A172 (cell line): ENCODE results near the gene ARNT2. TPM values are rescaled to one million over a fixed set of nuclear protein-coding genes. Genes with fewer than 3 reads are reported as not detected.

Experiments used
- DNase-seq: peaks from one replicate; pipeline ENCODE4 v3.0.0-alpha.2; 2015; ENCODE audit warnings: low spot score
- total RNA-seq: library from RNA; depleted of rRNA; stranded (reverse); fragments of >200 nt; shearing (Covaris generic); gene quantifications from 2 replicates; pipeline ENCODE4 v1.2.3, GENCODE V29; 2014

ARNT2 gene
- total RNA-seq, 1 experiment from 2014 or later, result 14.2 TPM

DNA sequence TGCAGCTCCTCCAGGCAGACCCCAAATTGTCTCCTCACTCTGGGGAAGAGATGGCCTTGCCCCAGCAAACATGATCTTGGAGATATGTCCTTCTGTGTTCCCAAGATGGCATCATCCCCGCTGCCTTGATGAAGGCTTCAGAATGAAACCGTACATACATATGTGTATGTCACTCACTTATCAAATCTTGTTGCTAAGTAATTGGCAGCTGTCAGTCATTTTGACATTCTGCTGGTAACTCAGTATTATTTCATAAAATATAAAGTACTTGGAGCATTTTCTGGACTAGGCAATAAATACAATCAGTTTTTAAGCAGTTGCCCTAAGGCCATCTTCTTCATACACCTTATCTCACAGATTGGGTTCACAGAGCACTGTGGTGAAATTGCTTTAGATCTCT, 62.4 kb downstream of the ARNT2 start:
- no peak for DNase-seq

DNA sequence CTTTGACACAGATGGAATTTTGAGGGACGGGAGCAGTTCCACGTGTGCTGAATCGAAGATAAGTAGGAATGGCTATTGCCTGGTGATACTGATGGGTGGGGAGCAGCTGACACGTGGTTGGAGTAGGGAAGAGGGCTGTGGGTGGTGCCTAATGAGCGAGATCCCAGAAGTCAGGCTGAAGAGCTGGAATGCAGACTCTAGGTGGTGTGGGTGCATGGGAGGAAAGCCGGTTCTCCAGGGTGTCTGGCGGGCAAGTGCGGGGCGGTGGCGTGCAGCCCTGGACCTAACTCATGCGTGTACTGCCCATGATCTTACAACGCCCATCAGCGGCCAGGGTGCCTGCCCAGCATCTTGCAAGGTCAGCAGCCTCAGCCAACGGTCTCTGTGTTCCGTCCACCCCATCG, 63.1 kb downstream of the ARNT2 start:
- no peak for DNase-seq

DNA sequence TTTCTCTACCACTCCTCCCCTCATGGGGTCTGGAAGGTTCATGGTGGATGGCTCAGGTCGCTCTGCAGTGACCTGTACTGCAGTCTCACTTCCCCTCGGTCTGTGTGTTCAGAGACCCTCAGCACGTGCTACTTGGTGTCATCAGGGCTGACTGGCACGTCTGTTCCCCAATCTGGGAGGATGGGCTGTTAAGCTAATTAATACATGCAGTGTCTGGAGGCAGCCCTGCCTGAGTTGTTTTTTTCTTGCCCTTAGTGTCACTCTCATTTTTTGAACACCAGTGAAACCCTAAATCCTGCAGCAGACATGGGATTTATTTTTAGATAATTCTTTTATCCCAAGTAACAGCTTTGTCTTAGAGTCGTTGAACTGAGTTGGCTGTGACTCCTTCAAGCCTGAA, 64.6 kb downstream of the ARNT2 start:
- no peak for DNase-seq

DNA sequence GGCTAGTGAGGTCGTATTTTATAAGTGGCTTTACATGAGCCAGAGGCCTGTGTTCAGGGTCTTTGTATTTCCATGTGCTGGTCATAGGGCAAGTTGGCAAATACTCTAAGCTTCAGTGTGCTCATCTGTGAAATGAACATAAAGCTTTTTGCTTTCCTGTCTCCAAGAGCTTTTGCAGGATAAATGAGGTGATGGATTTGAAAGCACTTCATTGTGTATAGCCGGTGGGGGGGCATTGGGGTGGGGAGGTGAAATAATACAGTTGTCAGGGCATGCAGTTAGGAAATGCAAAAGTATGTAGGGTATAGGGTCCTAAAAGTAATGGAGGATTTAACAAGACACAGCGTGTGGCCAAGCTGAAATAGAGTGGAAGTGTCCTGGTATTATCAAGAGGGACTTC, 67.7 kb downstream of the ARNT2 start:
- DNase-seq, result no peak

DNA sequence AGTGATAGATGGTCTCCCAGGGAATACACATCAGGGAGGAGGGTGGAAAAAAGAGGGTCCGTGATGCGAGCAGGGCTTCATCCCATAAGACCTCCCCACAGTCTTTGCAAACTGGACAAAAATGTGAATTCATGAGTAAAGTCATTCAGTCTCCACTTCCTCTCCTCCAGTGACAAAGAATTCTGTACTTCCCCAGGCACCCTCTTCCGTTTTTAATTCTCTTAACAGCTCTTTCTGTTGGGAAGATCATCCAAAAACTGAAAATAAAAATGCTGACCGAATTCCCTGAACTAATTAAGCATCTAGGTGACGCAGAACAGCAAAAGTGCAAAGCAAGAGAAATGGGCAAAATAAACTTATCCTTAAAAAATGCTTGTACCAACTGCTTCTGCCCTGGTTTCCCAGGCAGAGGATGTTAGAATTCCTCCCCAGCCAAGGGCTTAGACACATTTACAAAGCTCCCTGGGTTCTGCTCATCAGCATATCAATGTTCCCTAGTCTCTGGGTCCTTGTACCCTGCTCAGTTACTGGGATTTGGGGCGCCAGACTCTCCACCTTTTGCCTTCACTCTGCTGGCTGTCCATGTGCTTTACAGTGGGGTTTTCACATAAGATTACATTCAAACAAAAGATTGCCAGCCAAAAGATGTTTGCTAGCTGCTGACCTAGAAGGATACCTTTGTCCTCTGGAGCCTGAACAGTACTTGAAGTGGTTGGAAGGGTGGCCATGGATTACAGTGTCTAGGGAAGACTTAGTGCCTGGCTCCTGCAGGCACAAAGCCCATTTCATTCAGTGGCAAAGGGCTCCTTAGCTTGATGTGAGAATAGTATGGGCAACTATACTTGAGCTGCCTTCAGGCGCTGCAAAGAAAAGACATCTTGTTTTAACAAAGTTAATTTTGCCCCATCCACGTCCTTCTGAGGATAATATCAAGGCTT, 69.4 kb downstream of the ARNT2 start:
- DNase-seq, result no peak

DNA sequence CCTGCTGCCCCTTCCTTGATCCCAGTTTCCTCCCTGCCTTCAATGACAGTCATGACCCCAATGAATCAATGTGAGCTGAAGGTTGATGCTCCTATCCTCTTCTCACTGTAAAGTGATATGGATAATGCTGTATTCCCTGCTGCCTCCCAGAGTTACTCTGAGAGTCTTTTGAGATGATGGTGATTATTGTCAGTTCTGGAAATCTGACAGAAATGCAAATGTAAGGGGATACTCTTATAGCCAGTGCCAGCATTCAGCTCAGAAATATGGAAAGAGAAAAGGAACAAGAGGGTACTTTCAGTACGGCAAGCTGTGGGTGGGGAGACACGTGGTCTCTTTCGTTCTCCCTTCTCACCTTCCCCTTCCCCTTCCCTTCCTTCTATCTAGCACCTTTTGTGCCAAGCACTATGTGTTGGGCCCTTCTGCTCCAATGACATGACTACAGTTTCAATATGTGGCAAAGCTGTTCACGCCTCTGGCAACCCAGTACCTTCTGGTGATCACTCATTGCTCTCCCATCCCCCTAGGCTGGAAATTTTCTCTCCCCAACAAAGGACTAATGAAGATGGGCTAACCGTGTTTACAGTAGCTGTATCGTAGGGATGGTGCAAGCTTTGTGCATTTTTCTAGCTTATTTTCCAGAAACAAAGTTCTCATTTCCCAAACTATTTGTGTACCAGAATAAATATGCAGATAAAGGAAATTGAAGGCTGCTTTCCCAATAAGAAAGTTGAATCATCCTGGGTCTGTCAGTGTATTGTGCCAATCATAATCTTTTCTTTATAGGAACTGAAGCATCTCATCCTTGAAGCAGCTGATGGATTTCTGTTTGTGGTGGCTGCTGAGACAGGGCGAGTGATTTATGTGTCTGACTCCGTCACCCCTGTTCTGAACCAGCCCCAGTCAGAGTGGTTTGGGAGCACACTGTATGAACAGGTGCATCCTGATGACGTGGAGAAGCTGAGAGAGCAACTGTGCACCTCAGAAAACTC, 70.3 kb downstream of the ARNT2 start:
- peak; percentile 49 for DNase-seq

DNA sequence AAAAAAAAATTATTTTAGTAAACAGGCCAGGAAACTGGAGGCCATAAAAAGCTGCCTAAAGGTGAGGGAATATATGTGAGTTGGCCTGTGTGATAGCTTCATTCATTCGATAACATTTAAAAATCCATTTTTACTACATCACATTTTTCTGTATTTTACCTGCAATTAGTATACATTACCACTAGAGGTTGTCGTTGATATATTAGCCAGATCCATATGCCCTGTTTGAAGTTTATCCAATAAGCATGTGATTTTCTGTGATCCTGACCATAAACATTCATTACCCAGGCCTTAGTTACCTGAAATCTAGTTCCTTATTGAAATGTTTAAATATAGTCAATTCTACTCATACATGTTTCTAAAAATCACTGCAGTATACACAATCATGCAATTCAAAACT, 71.4 kb downstream of the ARNT2 start:
- no peak for DNase-seq

DNA sequence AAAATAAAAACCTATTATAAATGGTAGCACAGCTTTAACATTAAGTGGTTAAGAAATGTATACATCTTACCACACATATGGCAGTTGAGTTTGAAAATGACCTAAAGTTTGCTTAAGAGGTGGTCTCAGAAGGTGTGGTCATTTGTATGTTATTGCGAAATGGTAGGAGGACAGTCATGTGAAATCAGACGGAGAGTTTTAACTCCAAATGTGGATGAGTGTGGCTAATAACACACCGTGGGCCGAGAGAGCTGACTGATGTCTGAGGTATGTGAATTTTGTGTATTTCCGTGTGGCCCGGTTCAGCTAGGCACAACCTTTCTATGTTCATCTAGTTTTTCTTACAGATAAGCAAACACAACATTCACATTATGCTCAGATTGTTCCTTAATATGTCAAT, 71.9 kb downstream of the ARNT2 start:
- DNase-seq, result no peak

DNA sequence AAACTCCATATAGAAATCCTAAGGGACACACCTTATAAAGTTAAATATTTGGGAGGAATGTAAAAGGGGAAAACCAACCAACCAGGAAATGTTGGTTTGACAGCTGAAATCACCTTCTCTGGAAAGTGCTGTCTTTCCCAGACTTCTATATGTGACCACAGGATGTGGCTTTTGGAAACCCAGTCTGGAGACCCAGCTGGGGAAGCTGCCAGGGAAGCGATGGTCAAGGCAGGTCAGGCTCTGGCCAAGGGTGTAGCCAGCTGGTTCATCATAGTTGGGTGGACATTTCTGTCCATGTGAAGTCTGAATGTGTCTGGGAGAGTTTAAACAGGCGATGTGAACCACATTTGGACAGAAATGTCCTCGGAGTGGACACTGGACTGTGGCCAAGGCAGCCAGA, 73.9 kb downstream of the ARNT2 start:
- peak; percentile 96 for DNase-seq

DNA sequence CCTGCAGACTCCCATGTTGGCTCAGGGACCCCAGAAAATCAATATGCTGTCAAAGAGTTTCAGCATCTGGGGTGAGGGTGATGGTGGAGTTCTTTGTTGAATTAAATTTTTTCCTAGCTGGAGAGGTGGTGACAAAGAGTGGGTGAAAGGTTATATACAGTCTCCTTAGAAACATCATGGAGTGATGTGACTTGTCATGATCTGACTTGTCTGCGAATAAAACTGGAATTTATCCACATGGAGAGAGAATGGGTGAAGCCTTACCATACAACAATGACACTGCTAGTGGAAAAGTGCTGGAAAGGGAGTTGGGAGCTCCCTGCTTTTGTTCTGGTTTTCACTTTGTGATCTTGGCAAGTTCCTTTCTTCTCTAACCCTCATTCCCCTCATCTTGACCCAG, 75.0 kb downstream of the ARNT2 start:
- no peak for DNase-seq

DNA sequence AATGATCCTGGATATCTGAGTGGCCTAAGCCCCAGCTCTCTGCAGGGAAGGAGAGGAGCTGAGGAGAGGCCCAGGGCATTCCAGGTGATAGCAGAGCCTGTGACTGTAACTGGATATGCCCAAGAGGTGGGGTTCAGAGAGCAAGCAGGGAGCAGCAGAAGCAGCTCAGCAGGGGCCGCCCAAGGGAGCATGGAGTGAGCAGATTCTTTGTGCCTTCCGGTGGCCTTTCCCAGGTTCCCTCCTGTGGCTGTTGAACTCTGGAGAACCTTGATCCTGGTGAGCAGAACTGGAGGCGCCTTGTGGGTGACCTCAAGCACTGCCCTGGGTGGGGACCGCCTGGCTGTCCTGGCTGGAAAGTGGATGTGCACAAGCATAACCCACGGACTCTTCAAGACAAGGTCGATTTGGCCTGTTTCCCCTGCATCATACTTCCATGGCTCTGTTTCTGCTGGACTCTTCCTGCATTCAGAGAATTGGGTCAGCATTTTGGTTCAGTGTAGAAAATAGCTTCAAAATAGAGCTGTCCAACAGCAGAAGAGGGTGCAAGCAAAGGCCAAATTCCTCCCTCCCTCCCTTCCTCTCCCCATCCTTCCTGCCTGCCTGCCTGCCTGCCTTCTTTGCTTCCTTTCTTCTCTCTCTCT, 76.1 kb downstream of the ARNT2 start:
- DNase-seq, result peak; percentile 74

DNA sequence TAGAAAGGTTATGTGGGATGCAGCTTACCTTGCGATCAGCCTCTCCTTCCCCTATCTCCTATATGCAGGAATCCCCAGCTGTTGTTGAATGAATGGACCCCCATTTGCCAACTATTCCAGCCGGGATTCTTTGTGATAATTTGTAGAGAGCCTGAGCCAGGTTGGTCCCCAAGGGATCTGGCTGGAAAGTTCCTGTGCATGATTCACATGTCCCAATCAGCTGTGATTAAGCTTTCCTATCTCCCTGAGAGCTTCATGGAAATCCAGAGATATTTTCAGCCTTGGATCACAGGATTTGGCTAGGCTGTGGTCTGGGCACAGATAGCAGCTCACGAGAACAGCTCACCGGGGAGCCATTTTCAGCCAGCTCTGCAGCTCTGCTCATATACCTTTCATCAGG, 76.7 kb downstream of the ARNT2 start:
- peak; percentile 94 for DNase-seq

DNA sequence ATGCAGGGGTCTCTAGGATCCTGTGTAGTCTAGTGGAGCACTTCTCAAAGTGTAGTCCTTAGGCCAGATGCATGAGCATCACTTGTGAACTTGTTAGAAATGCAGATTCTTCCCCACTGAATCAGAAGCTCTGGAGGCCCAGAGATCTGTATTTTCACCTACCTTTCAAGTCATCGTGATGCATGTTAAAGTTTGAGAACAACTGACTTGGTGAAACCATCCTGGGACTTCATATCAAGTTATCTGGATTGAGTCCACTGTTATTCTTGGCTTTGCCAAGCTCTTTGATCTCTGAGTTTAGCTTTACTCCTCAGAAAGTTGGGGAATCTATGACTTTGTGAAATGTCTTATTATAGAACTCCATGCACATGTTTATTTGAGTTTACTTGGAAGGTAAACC, 78.5 kb downstream of the ARNT2 start:
- no peak for DNase-seq

DNA sequence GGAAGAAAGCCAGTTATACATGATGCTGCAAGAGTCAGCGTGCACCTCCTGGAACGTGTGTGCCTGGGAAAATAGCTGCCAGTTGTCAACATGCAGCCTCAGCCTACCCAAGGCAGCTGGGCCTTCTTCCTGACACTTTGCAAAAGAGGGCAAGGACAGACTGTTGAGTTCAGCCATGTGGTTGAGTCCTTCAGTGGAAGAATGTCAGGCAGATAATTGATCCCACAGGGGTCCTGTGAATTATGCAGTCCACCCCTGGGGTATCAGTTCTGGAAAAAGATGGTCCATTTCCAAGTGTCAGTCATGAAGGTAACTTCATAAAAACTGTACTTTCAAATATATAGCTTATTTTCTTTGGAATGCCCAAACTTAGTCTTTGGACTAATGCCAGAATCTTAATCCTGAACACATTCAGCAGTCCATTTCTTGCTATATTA, 79.6 kb downstream of the ARNT2 start:
- no peak for DNase-seq

DNA sequence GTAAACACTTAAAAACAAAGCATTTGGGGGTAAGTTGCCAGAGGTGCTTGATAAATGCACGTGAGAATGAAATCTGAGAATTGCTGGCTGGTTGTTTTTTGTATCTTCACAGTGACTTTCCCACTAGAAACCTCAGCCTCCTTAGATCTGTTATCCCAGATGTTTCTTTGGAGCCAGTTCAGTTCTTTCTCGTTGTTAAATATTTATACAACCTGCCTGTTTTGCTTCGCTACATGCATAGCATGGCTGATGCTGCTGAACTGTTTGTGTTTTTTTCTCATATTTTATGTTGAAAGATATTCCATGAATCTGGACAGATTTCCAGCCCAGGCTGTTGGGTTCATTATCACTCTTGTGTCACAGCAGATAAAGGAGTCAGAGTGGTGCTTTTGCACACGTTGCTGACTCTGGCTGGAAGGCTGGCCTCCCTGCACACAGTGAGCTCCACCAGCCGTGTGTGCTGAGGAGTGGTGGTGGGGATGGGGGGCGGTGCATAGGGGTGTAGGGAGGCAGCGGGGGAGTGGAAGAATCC, 80.2 kb downstream of the ARNT2 start:
- no peak for DNase-seq

DNA sequence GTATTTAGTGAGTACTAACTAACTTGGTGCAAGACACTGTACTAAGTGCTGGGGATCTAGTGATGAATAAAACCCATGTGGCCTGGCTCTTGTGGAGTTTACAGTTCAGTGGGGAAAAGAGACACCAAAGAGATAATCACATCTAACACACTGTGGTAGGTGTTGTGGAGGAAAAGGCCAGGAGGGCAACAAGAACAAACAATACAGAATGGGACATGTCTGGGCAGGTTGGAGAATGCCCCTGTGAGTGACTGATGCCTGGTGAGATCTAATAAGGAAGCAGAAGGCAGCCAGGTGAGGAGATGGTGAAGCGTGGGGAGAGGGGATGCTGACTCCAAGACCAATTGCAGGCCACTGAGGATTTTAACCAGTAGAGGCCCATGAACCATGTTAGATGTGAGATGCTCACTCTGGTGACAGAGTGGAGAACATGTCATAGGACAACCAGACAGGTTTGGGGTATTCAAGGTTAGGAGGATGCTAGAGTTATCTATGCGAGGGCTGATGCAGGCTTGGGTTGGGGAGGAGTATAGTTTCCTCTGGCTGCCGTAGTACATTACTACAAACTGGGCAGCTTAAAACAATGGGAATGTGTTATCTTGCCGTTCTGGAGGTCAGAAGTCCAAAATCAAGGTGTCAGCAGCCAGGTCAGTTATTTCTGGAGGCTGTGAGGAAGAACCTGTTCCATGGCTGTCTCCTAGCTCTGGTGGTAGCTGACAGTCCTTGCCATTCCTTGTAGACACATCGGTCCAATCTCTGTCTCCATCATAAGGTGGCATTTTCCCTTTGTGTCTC, 81.4 kb downstream of the ARNT2 start:
- no peak for DNase-seq

DNA sequence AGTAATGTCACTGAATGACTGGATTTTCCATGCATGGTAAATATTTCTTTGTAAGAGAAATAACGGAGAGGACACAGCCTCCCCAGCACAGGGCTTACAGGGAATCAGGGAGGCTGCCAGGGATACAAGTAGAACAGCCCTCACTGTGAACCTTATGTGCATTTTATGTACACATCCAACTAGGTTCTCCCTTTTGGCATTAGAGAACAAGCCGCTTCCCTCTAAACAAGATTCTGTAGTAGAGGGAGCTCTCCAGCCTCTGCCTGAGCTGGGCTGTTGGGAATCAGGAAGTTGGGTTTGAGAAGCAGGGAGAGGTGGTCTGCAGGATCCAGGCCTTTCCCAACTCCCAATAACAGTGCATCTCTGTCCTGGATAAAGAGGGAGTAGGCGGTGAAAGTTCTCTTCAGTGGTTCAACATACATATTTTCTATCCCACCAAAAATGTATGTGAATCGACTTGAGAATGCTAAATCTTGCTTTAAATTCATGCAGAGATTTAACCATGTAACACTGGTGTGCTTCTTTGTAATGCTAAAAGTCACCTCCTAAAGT, 83.7 kb downstream of the ARNT2 start:
- DNase-seq, result no peak

DNA sequence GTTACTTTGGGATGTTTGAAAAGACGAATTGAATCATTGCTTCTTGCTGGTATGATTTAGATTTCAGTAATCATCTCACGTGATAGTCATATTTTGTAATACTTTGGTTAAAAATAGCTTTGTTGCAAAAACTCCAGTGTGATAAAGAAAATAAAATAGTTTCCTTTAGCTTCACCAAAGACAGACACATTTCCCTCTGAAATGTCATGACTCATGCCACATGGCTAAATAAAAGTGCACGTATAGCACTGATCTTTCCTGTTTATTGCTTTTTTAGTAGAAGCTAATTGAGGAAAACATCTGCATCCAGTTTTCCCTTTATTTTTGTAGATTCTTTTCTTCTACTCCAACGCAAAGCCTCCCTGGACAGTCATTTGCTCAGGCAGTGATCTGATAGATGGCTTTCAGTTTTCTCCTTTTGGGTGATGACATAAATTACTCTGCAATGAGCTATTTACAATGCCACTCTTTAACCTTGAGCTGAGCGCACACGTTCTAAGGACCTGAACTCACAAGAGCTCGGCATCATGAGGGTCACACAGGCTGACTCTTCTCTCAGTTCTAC, 84.9 kb downstream of the ARNT2 start:
- DNase-seq, result peak; percentile 71

DNA sequence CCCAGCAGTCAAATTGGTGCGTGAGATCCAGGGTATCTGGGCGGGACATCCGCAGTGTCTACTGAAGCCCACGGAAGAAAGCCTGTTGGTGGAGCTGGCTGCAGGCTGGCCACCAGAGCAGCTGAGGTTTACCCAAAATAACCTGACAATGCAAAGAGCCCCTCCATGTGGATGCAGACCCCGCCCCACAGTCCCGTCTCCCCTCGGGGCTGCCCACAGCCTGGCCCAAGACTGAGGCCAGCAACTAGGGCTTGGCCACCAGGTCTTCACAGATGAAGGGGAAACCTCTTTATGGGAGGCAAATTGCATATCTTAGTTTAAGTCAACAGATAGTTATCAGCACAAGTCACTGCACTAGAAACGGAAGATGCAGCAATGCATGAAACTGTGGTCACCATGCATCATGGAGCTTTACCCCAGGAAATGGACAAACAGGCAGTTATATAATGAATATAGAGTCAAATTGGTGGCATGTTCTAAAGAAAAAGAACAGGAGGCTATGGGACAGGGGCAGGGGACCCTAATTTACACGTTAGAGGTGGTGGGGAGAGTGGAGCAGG, 86.3 kb downstream of the ARNT2 start:
- no peak for DNase-seq
